ENCODE measurements around the gene PDLIM1. TPM values are rescaled to one million over a fixed set of nuclear protein-coding genes. Genes with fewer than 3 reads are reported as not detected.
"Not testable (repeated sequence)": the region's sequence is repeated elsewhere in the genome, so short reads cannot be mapped to it uniquely, and the experiment has no call there.

Gene PDLIM1
- total and polyA plus RNA-seq, 4 donors = 159 to 273 (median 237) TPM

DNA sequence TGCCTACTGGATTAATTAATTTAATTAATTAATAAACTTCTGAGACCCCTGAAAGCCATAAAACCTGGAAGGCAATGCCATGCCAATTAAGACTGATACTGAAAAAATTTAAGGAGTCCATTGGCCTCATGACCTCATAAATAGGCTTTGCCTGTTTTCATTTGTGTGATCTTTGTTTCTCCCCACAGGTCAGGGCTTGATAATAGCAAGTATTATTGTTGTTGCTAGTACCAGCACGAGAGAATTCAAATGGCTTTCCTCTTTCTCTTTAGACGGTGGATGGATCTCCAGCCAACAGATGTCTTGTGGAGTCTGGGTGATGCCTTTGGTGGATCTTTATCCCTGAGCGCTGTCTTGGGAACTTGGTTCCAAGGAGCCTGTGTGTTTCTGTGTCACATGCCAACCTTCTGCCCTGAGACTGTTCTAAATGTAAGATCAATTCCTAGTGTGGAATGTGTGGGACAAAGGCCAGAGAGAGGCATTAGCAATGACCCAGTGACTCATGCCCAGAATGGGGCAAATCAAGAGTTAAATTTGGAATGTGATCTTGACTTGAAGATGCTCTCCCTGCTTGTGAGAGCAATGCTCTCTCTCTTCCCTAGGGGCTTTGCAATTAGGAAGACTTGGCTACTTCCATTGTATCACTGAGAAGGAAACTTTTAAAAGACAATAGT is 79.1 kb downstream of the PDLIM1 start:
- H3K4me3 ChIP-seq (ENCODE audit: low read length in 2 of 2) = no peak overlapping the region
- DNase-seq (no peak), ATAC-seq (ENCODE audit: low FRiP score) (no peak)
- no peak overlapping the region for H3K27ac ChIP-seq (ENCODE audit: low read depth in 1 of 2, low read length in 2 of 2)
- no peaks in the 10 kb centered on the region for H3K9me3 ChIP-seq (ENCODE audit: control insufficient read depth, low read length)
- H3K4me1 ChIP-seq (ENCODE audit: control insufficient read depth in 1 of 2, insufficient read depth in 2 of 2, low read length in 2 of 2) = no peaks in the 10 kb centered on the region
- intact Hi-C loops (cut with DNase I) = no loop called here
- no peaks in the 10 kb centered on the region for H3K27me3 ChIP-seq (ENCODE audit: control insufficient read depth in 1 of 2, insufficient read depth in 2 of 2, low read length in 1 of 2)
- WGBS, 2 donors = 84 to 87% methylated on average over 3 of the region's 3 CpGs
- peaks cover 0 to 5% of the 10 kb centered on the region in 2 donors for H3K36me3 ChIP-seq (ENCODE audit: control insufficient read depth in 1 of 2, insufficient read depth in 2 of 2, low read length in 1 of 2)

GRCh38 chr10:95209509-95210127 is 81.2 kb downstream of the PDLIM1 start:
- H3K4me3 ChIP-seq (ENCODE audit: low read length in 2 of 2) = no peak overlapping the region
- DNase-seq (no peak), ATAC-seq (ENCODE audit: low FRiP score) (no peak)
- no peaks in the 10 kb centered on the region for H3K9me3 ChIP-seq (ENCODE audit: control insufficient read depth, low read length)
- peaks cover 0 to 5% of the 10 kb centered on the region in 2 donors for H3K36me3 ChIP-seq (ENCODE audit: control insufficient read depth in 1 of 2, insufficient read depth in 2 of 2, low read length in 1 of 2)
- WGBS, 2 donors = 94 to 96% methylated on average over 6 of the region's 6 CpGs
- H3K27ac ChIP-seq (ENCODE audit: low read depth in 1 of 2, low read length in 2 of 2) = no peak overlapping the region
- H3K4me1 ChIP-seq (ENCODE audit: control insufficient read depth in 1 of 2, insufficient read depth in 2 of 2, low read length in 2 of 2) = no peaks in the 10 kb centered on the region
- no peaks in the 10 kb centered on the region for H3K27me3 ChIP-seq (ENCODE audit: control insufficient read depth in 1 of 2, insufficient read depth in 2 of 2, low read length in 1 of 2)
- intact Hi-C loops (cut with DNase I) = no loop called here

DNA sequence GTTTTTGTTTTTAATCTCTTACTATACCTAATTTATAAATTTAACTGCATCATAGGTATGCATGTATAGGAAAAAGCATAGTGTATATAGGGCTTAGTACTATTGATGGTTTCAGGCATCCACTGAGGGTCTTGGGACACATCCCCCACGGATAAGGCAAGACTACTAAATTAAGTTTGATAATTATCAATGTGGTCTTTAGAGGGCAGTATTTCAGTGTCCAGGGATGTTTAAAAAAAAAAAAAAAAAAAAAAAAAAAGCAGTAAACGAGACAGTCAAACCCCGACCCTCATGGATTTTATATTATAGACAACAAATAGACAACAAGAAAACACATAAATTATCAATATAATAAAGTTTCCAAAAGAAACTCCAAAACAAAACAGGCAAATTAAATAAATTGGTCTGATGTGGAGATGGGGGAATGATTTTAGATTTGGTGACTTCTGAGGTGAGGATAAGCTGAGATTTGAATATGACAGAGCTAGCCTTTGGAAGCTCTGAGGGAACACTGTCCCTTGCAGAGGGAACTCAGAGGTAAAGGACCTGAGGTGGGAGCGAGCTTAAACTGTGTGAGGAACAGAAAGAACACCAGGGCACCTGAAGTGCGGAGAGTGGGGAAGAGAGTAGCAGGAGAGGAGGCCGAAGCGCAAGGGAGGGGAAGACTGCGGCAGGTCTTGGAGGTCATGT is 82.0 kb downstream of the PDLIM1 start:
- Histone ChIP-seq H3K4me1 (ENCODE audit: control insufficient read depth in 1 of 2, insufficient read depth in 2 of 2, low read length in 2 of 2) (no peaks in the 10 kb centered on the region), H3K9me3 (ENCODE audit: control insufficient read depth, low read length) (no peaks in the 10 kb centered on the region), H3K27me3 (ENCODE audit: control insufficient read depth in 1 of 2, insufficient read depth in 2 of 2, low read length in 1 of 2) (no peaks in the 10 kb centered on the region), H3K27ac (ENCODE audit: low read depth in 1 of 2, low read length in 2 of 2) (no peak overlapping the region), H3K36me3 (ENCODE audit: control insufficient read depth in 1 of 2, insufficient read depth in 2 of 2, low read length in 1 of 2) (peaks cover 0 to 5% of the 10 kb centered on the region in 2 donors), H3K4me3 (ENCODE audit: low read length in 2 of 2) (no peak overlapping the region)
- WGBS, 2 donors = 58 to 60% methylated on average over 8 of the region's 8 CpGs
- no peak for ATAC-seq (ENCODE audit: low FRiP score)
- DNase-seq = no peak
- intact Hi-C loops (cut with DNase I) = no loop called here

DNA sequence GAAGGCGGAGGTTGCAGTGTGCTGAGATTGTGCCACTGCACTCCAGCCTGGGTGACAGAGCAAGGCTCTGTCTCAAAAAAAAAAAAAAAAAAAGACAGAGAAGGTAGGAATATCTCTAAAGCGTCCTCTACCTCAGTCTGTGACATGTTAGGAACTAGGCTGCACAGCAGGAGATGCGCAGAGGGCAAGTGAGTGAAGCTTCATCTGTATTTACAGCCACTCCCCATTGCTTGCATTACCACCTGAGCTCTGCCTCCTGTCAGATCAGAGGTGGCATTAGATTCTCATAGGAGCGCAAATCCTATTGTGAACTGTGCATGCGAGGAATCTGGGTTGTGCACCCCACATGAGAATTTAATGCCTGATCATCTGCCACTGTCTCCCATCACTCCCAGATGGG is 87.9 kb downstream of the PDLIM1 start:
- not testable (repeated sequence) for H3K4me3 ChIP-seq (ENCODE audit: low read length in 2 of 2); H3K36me3 ChIP-seq (ENCODE audit: control insufficient read depth in 1 of 2, insufficient read depth in 2 of 2, low read length in 1 of 2); H3K4me1 ChIP-seq (ENCODE audit: control insufficient read depth in 1 of 2, insufficient read depth in 2 of 2, low read length in 2 of 2); H3K27me3 ChIP-seq (ENCODE audit: control insufficient read depth in 1 of 2, insufficient read depth in 2 of 2, low read length in 1 of 2); DNase-seq; H3K9me3 ChIP-seq (ENCODE audit: control insufficient read depth, low read length); ATAC-seq (ENCODE audit: low FRiP score); H3K27ac ChIP-seq (ENCODE audit: low read depth in 1 of 2, low read length in 2 of 2)
- intact Hi-C loops (cut with DNase I) = loop anchor here in 1 of 2 donors (5.0 kb wide), 1 partner anchor 39 kb away; no protein-coding TSS in a partner anchor
- 87 to 99% methylated on average over 5 of the region's 5 CpGs for WGBS, 2 donors

GRCh38 chr10:95201736-95202135 is 89.1 kb downstream of the PDLIM1 start:
- H3K4me1 ChIP-seq (ENCODE audit: control insufficient read depth in 1 of 2, insufficient read depth in 2 of 2, low read length in 2 of 2) = no peaks in the 10 kb centered on the region
- WGBS, 2 donors = 75 to 79% methylated on average over 4 of the region's 4 CpGs
- no peaks in the 10 kb centered on the region for H3K9me3 ChIP-seq (ENCODE audit: control insufficient read depth, low read length)
- H3K27ac ChIP-seq (ENCODE audit: low read depth in 1 of 2, low read length in 2 of 2) = no peak overlapping the region
- intact Hi-C loops (cut with DNase I) = loop anchor here in 1 of 2 donors (5.0 kb wide), 1 partner anchor 41 kb away; no protein-coding TSS in a partner anchor
- H3K27me3 ChIP-seq (ENCODE audit: control insufficient read depth in 1 of 2, insufficient read depth in 2 of 2, low read length in 1 of 2) = no peaks in the 10 kb centered on the region
- no peaks in the 10 kb centered on the region for H3K36me3 ChIP-seq (ENCODE audit: control insufficient read depth in 1 of 2, insufficient read depth in 2 of 2, low read length in 1 of 2)
- H3K4me3 ChIP-seq (ENCODE audit: low read length in 2 of 2) = no peak overlapping the region
- no peak for DNase-seq
- no peak for ATAC-seq (ENCODE audit: low FRiP score)

DNA sequence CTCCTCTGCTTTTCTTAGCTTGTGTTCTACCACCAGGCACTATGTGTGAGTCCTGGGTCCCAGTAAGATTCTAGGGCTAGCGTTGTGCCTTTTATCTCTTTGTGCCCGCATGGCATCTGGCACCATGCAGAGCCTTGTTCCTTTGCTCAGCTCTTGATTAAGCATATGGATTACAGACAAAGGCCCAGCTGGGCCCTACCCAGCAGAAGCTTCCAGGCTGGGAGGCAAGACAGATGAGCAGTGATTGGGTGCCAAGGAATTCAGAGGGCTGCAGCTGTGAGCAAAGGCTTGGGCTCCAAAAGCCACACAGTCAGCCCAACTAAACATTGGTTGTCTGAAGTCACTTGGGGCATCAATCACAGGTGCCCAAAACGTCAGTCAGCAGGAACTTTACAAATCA is 94.8 kb downstream of the PDLIM1 start:
- Histone ChIP-seq H3K27ac (ENCODE audit: low read depth in 1 of 2, low read length in 2 of 2) (no peak overlapping the region), H3K9me3 (ENCODE audit: control insufficient read depth, low read length) (no peaks in the 10 kb centered on the region), H3K4me3 (ENCODE audit: low read length in 2 of 2) (no peak overlapping the region), H3K4me1 (ENCODE audit: control insufficient read depth in 1 of 2, insufficient read depth in 2 of 2, low read length in 2 of 2) (peaks cover 0 to 4% of the 10 kb centered on the region in 2 donors), H3K27me3 (ENCODE audit: control insufficient read depth in 1 of 2, insufficient read depth in 2 of 2, low read length in 1 of 2) (no peaks in the 10 kb centered on the region), H3K36me3 (ENCODE audit: control insufficient read depth in 1 of 2, insufficient read depth in 2 of 2, low read length in 1 of 2) (no peaks in the 10 kb centered on the region)
- DNase-seq (no peak), ATAC-seq (ENCODE audit: low FRiP score) (no peak)
- WGBS, 2 donors = 42 to 48% methylated on average over 3 of the region's 3 CpGs
- intact Hi-C loops (cut with DNase I) = no loop called here

DNA sequence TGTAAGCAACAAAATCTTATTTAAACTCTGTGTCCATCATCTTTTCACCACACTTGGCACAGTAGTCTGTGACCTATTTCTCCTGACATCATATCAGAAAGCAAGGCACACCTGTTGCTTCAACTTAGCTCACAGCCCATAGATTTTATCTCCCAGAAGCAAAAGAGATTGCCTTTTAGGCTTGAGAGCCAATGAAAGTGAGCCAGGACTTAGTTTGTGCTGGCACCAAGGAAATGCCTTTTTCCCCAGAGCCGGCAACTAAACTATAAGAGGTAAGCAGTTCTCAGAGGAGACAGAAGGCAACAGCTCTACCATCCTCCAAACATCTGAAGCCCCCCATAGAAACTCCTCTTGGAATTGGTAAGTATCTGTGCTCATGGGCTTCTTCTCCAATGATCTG is 96.9 kb downstream of the PDLIM1 start, which contains the start of gene ACSM6:
Gene ACSM6, plus strand, starts transcription at position 295 of the 400 bp plus-strand sequence. CDS start 248 bp downstream, outside the sequence.
- Histone ChIP-seq H3K36me3 (ENCODE audit: control insufficient read depth in 1 of 2, insufficient read depth in 2 of 2, low read length in 1 of 2) (no peaks in the 10 kb centered on the region), H3K4me3 (ENCODE audit: low read length in 2 of 2) (no peak within 1 kb of the TSS), H3K9me3 (ENCODE audit: control insufficient read depth, low read length) (no peaks in the 10 kb centered on the region), H3K4me1 (ENCODE audit: control insufficient read depth in 1 of 2, insufficient read depth in 2 of 2, low read length in 2 of 2) (peaks cover 0 to 4% of the 10 kb centered on the region in 2 donors), H3K27me3 (ENCODE audit: control insufficient read depth in 1 of 2, insufficient read depth in 2 of 2, low read length in 1 of 2) (no peaks in the 10 kb centered on the region), H3K27ac (ENCODE audit: low read depth in 1 of 2, low read length in 2 of 2) (no peak within 1 kb of the TSS)
- intact Hi-C loops (cut with DNase I) = no loop called here
- 6 to 12% methylated on average over 1 of the region's 1 CpG for WGBS, 2 donors
- no peak for DNase-seq
- ATAC-seq (ENCODE audit: low FRiP score) = no peak

DNA sequence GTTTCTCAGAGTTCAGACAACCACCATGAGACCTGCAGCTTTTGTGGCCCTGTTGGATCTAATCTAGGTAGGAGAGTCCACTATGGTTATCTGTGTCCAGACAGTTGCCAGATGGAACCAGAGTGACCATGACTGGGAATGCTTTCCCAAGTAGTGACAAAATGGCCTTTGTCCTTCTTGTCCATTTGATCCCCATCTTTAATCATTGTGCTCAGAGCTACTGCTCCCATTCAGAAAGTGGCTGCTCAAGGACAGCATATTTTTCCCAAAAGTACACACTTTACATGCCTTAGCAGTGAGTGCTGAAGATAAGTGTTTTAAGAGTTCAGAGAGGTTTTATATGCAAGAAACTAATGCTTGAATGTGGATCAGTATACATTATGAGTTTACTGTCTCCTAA is 102.2 kb downstream of the PDLIM1 start:
- Histone ChIP-seq H3K4me1 (ENCODE audit: control insufficient read depth in 1 of 2, insufficient read depth in 2 of 2, low read length in 2 of 2) (peaks cover 0 to under 1% of the 10 kb centered on the region in 2 donors), H3K27me3 (ENCODE audit: control insufficient read depth in 1 of 2, insufficient read depth in 2 of 2, low read length in 1 of 2) (no peaks in the 10 kb centered on the region), H3K27ac (ENCODE audit: low read depth in 1 of 2, low read length in 2 of 2) (no peak overlapping the region), H3K36me3 (ENCODE audit: control insufficient read depth in 1 of 2, insufficient read depth in 2 of 2, low read length in 1 of 2) (no peaks in the 10 kb centered on the region), H3K9me3 (ENCODE audit: control insufficient read depth, low read length) (no peaks in the 10 kb centered on the region), H3K4me3 (ENCODE audit: low read length in 2 of 2) (no peak overlapping the region)
- DNase-seq = no peak
- no peak for ATAC-seq (ENCODE audit: low FRiP score)
- intact Hi-C loops (cut with DNase I) = loop anchor here (5.0 kb wide), 2 partner anchors 54 to 174 kb away; no protein-coding TSS in a partner anchor
